Activated CD8-positive, alpha-beta T cell treated with anti-CD3 and anti-CD28 coated beads for 36 hours (primary cell): ENCODE results near the gene PTPRN2. TPM values are rescaled to one million over a fixed set of nuclear protein-coding genes. Genes with fewer than 3 reads are reported as not detected.

Source experiments
- ATAC-seq: fragments of 200-7000 bp; cut with Tn5 transposase; one replicate; pipeline ENCODE4 v1.10.0; 2021; ENCODE audit warnings: mild to moderate bottlenecking, moderate library complexity
- CTCF ChIA-PET: fragments of 350-600 bp; sonication (Branson Sonifier 250); formaldehyde crosslinking; loops from one replicate; lab custom pipeline; 2021; ENCODE audit warnings: antibody characterized with exemption; lab: Charles Lee
- POLR2A ChIA-PET: fragments of 350-600 bp; sonication (Branson Sonifier 250); formaldehyde crosslinking; loops from one replicate; lab custom pipeline; 2021; ENCODE audit warnings: antibody characterized with exemption; lab: Charles Lee
- DNase-seq: peaks from one replicate; pipeline ENCODE4 v3.0.0-alpha.2; 2020
- H3K27ac Mint-ChIP-seq: one replicate; pipeline ENCODE4 v1.8.0; 2021; ENCODE audit warnings: mild to moderate bottlenecking, mixed read lengths
- H3K27me3 Mint-ChIP-seq: one replicate; pipeline ENCODE4 v1.8.0; 2021; ENCODE audit warnings: mixed read lengths
- H3K36me3 Mint-ChIP-seq: one replicate; pipeline ENCODE4 v1.8.0; 2021; ENCODE audit warnings: low read depth, mixed read lengths
- H3K4me1 Mint-ChIP-seq: one replicate; pipeline ENCODE4 v1.8.0; 2021; ENCODE audit warnings: low read depth, mixed read lengths
- H3K4me3 Mint-ChIP-seq: one replicate; pipeline ENCODE4 v1.8.0; 2021; ENCODE audit warnings: mild to moderate bottlenecking, moderate library complexity, mixed read lengths
- H3K9me3 Mint-ChIP-seq: one replicate; pipeline ENCODE4 v1.8.0; 2021; ENCODE audit warnings: mixed read lengths
- CTCF ChIP-seq: fragments of 200-600 bp; IDR thresholded peaks from one replicate; pipeline ENCODE4 v1.8.0; 2022; ENCODE audit warnings: antibody characterized with exemption, mild to moderate bottlenecking
- intact Hi-C: fragments of 100-400 bp; cut with micrococcal nuclease; formaldehyde crosslinking; loops from one replicate; pipeline ENCODE4 v1.10.0; 2022
- total RNA-seq, 2 experiments: library from RNA; stranded (reverse); gene quantifications; one replicate each; pipeline ENCODE4 v1.2.3, GENCODE V29; 2021

PTPRN2 gene
- total RNA-seq, 2 experiments from 2014 or later = 0.49 to 0.65 TPM

- Mint-ChIP-seq H3K4me1 (no peaks in the 10 kb centered on the region), H3K27ac (no peak overlapping the region), H3K4me3 (no peak overlapping the region), H3K9me3 (peaks cover 4% of the 10 kb centered on the region), H3K36me3 (no peaks in the 10 kb centered on the region), H3K27me3 (no peaks in the 10 kb centered on the region)
- ChIA-PET CTCF (no interaction called here), POLR2A (no interaction called here)
- DNase-seq (no peak), ATAC-seq (no peak)
- no peak for TF ChIP-seq CTCF
- intact Hi-C loops = no loop called here
These were observed 461.9 kb downstream of the PTPRN2 start for GRCh38 chr7:158125721-158126120.

GRCh38 chr7:158125091-158125490 lies 462.5 kb downstream of the PTPRN2 start:
- DNase-seq (no peak), ATAC-seq (no peak)
- Mint-ChIP-seq H3K9me3 (peaks cover 4% of the 10 kb centered on the region), H3K27ac (no peak overlapping the region), H3K27me3 (no peaks in the 10 kb centered on the region), H3K36me3 (no peaks in the 10 kb centered on the region), H3K4me1 (no peaks in the 10 kb centered on the region), H3K4me3 (no peak overlapping the region)
- ChIA-PET POLR2A (no interaction called here), CTCF (no interaction called here)
- intact Hi-C loops = no loop called here
- no peak for TF ChIP-seq CTCF

GRCh38 chr7:158124671-158125079 lies 462.9 kb downstream of the PTPRN2 start:
- no peaks in the 10 kb centered on the region for H3K27me3 Mint-ChIP-seq
- H3K36me3 Mint-ChIP-seq = no peaks in the 10 kb centered on the region
- H3K4me1 Mint-ChIP-seq = no peaks in the 10 kb centered on the region
- CTCF ChIA-PET = no interaction called here
- peaks cover 4% of the 10 kb centered on the region for H3K9me3 Mint-ChIP-seq
- DNase-seq = no peak
- H3K27ac Mint-ChIP-seq = no peak overlapping the region
- H3K4me3 Mint-ChIP-seq = no peak overlapping the region
- TF ChIP-seq CTCF = no peak
- POLR2A ChIA-PET = no interaction called here
- intact Hi-C loops = no loop called here
- no peak for ATAC-seq

GRCh38 chr7:158123753-158124152 lies 463.9 kb downstream of the PTPRN2 start:
- CTCF ChIA-PET = no interaction called here
- intact Hi-C loops = no loop called here
- DNase-seq = no peak
- Mint-ChIP-seq H3K27ac (no peak overlapping the region), H3K36me3 (no peaks in the 10 kb centered on the region), H3K27me3 (no peaks in the 10 kb centered on the region), H3K9me3 (peaks cover 9% of the 10 kb centered on the region), H3K4me3 (no peak overlapping the region), H3K4me1 (no peaks in the 10 kb centered on the region)
- POLR2A ChIA-PET = no interaction called here
- no peak for TF ChIP-seq CTCF
- no peak for ATAC-seq

GRCh38 chr7:158123214-158123613 lies 464.4 kb downstream of the PTPRN2 start:
- Mint-ChIP-seq H3K27ac (no peak overlapping the region), H3K4me1 (no peaks in the 10 kb centered on the region), H3K36me3 (no peaks in the 10 kb centered on the region), H3K4me3 (no peak overlapping the region), H3K9me3 (peaks cover 10% of the 10 kb centered on the region), H3K27me3 (no peaks in the 10 kb centered on the region)
- ATAC-seq (no peak), DNase-seq (no peak)
- POLR2A ChIA-PET = no interaction called here
- no peak for TF ChIP-seq CTCF
- intact Hi-C loops = no loop called here
- CTCF ChIA-PET = no interaction called here
